HL-60/S4 (cell line): ENCODE results near the gene CYB5RL.
"Not testable (repeated sequence)": the region's sequence is repeated elsewhere in the genome, so short reads cannot be mapped to it uniquely, and the experiment has no call there.

Source experiments
- in situ Hi-C: fragments of 300-500 bp; cut with MboI; formaldehyde crosslinking; loops from 2 replicates; pipeline ENCODE4 v1.14.3; 2022; ENCODE audit warnings: low sequenced_read_pairs

The CYB5RL gene, protein sequence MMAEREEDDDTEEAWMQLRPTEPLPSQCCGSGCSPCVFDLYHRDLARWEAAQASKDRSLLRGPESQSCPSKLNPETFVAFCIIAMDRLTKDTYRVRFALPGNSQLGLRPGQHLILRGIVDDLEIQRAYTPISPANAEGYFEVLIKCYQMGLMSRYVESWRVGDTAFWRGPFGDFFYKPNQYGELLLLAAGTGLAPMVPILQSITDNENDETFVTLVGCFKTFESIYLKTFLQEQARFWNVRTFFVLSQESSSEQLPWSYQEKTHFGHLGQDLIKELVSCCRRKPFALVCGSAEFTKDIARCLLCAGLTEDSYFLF

GRCh38 chr1:54199765-54200518, at the start of gene CYB5RL, which contains the start of gene MRPL37:
Gene CYB5RL, minus strand, starts transcription at chr1:54200030. Its CDS starts 4,414 bp downstream, at chr1:54195616.
Gene MRPL37, plus strand, starts transcription at chr1:54200167. Its CDS starts 77 bp downstream, at chr1:54200244.
- in situ Hi-C loops = no loop called here

GRCh38 chr1:54248966-54249365, 49.1 kb upstream of the CYB5RL start:
- in situ Hi-C loops = no loop called here

GRCh38 chr1:54247863-54248515, 48.2 kb upstream of the CYB5RL start:
- in situ Hi-C loops = no loop called here

DNA sequence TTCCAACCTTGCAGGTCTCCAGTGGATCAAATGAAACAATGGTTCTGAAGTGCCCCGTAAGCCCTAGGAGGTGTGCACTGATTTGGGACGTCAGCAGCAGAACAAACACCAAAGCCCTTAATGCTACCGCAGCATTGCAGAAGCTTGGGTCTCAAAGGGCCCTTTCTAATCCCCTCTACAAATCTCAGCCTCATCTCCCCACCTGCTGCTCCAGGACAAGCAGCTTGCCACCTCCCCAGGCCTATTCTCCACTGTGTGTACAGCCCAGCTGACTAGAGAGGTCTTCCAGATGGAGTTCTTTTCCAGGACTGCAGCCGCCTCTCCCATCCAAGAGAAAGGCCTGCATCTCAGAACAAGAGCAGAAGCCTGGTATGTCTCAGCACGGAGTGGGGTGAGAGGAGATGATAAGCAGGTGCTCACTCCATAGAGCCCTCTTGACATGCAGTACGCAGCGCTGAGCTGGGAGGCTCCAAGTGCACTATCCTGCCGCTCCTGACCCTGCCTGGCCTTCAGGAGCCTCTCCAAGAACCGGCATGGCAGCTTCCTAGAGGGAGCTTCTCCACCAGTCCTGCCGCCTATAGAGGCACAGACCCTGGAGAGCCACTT, 46.4 kb upstream of the CYB5RL start:
- in situ Hi-C loops = no loop called here

GRCh38 chr1:54245501-54245900, 45.7 kb upstream of the CYB5RL start:
- in situ Hi-C loops = no loop called here

- in situ Hi-C loops = no loop called here
These were observed 44.8 kb upstream of the CYB5RL start for GRCh38 chr1:54244655-54245054.

- in situ Hi-C loops = no loop called here
These were observed 43.2 kb upstream of the CYB5RL start for GRCh38 chr1:54243022-54243421.

GRCh38 chr1:54241364-54241763, 41.5 kb upstream of the CYB5RL start:
- in situ Hi-C loops = no loop called here

DNA sequence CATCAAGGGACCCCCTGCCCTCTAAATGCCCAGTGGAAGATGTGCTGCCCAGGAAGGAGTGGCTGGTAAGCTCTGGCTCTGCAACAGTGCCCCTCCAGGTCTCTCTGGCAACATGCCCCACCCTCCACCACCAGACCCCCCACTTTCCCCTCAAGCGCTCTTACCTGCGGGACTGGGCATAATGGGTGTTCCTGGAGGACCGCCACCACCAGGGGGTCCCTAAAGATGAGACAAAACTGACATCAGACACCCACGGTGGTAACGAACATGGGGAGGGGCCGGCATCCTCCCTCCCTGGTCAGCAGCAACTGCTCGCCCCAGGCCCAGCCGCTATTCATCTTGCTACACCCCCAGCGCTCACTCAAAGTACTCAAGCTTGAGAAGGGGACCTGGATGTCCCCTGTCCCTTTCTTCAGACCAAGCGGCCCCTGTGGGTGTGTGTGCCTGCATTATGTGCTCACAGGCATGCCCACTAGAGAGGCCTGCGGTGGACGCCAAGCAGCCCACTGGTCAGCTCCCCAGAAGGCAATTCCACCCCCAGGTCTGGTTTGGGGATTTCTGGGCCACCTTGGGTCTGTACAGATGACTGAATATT, 41.0 kb upstream of the CYB5RL start:
- in situ Hi-C loops = no loop called here

DNA sequence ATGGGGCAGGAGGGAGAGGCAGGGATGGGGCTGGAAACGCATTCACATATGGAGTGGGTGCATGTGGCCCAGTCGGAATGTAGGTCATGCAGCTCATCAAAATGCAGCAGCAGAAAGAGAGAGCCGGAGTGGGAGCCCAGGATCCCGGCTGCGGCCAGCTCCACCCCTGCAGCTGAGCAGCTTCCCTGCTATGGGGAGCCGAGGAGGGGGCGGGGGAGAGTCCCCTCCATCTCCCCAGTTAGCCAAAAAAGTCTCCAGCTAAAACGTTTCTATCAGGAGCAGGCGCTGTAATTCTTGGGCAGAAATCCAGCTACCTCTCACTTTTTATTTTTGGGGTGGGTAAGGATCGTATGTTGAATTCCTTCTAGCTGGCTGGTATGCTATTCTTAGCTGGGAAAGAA, 39.8 kb upstream of the CYB5RL start:
- in situ Hi-C loops = no loop called here

DNA sequence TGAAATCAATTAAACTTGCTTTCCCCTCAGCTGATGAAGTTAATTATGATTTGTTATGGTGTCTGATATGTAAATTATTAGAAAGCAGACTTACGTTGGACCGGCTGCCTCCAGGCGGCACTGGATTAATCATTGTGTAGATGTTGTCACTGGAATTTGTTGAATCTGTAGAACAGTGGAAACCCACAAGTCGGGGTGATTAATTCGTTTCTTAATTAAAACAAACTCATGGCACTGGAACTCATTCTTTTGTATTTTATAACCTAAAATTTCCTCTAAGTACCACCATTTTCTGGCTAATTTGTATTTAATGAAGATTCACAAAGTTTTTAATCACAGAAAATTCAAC, 39.2 kb upstream of the CYB5RL start:
- in situ Hi-C loops = no loop called here

DNA sequence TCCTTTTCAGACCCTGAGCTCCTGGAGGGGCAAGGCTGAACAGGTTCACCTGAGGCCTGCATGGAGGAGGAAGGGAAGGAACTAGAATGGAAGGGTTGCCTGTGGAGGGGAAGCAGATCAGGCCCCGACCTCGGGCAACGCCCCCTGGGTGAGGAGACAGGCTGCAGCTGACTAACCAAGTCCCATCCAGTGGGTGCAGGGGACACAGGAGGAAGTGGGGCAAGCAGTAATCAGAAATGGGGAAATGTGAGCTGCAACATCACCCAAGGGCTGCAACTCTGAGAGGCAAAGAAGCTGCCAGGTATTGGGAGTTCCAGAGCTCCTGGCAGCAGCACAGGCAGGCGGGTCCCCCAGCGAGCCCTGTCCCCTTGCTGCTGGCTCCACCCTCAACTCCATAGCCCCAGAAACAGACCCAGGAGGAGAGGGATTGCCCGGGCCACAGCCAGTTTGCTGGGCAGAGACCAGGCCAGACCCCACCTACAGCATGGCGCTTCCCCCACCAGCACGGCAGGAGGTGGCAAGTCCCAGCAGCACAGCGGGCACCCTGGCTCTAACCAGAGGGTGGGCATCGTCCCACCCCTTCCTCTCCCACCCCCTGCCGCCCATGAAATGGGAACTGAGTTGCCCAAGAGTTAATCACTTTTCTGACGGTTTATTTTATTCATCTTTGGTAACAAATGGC, 38.7 kb upstream of the CYB5RL start:
- in situ Hi-C loops = no loop called here

- in situ Hi-C loops = no loop called here
These were observed 37.8 kb upstream of the CYB5RL start for GRCh38 chr1:54237586-54237985.

GRCh38 chr1:54234284-54234683, 34.5 kb upstream of the CYB5RL start:
- in situ Hi-C loops = no loop called here

DNA sequence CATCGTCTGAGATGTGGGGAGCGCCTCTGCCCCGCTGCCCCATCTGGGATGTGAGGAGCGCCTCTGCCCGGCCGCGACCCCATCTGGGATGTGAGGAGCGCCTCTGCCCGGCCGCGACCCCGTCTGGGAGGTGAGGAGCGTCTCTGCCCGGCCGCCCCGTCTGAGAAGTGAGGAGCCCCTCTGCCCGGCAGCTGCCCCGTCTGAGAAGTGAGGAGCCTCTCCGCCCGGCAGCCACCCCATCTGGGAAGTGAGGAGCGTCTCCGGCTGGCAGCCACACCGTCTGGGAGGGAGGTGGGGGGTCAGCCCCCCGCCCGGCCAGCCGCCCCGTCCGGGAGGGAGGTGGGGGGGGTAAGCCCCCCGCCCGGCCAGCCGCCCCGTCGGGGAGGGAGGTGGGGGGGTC, 33.4 kb upstream of the CYB5RL start:
- in situ Hi-C loops = not testable (repeated sequence)

DNA sequence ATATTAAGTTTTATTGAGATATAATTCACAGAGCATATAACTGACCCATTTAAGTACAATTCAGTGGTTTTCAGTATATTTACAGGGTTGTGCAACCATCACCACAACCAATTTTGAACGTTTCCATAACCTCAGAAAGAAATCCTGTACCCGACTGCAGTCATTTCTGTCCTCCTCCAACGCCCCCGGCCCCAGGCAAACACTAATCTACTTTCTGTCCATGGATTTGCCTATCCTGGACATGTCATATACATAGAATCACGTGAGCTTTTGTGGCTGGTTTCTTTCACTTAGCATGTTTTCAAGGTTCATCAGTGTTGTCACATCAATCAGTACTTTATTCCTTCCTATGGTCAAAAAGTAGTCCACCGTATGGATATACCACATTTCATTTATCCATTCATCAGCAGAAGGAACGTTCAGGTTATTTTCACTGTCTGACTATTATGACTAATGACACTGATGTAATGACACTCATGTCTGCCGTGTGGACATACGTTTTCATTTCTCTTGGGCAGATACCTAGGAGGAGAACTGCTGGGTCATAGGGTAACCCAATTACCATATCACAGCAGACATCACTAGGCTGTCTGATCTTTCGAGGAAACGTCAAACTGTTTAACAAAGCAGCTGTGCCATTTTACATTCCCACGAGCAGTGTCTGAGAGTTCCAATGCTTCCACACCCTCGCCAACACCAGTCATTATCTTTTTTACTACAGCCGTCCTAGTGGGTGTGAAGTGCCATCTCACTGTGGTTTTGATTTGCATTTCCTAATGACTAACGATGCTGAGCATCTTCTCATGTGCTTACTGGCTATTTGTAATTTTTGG, 30.9 kb upstream of the CYB5RL start:
- in situ Hi-C loops = no loop called here

- in situ Hi-C loops = no loop called here
These were observed 29.6 kb upstream of the CYB5RL start for GRCh38 chr1:54229281-54229891.

- in situ Hi-C loops = no loop called here
These were observed 28.8 kb upstream of the CYB5RL start for GRCh38 chr1:54228638-54229079.

- in situ Hi-C loops = no loop called here
These were observed 28.1 kb upstream of the CYB5RL start for GRCh38 chr1:54227891-54228310.
